ENCODE data around the gene SLC25A43.

SLC25A43 gene

GRCh38 chrX:119382606-119383005 lies 16.5 kb upstream of the SLC25A43 start:
- no peak for TF ChIP-seq CTCF (IDR thresholded peaks at IDR 0.05)

- TF ChIP-seq CTCF (IDR thresholded peaks at IDR 0.05): no peak
These were observed 9.9 kb upstream of the SLC25A43 start for GRCh38 chrX:119389214-119389613.

GRCh38 chrX:119389871-119390501 lies 9.2 kb upstream of the SLC25A43 start:
- no peak for TF ChIP-seq CTCF (IDR thresholded peaks at IDR 0.05)

- peak; percentile 29; the same call in 1 of the 2 replicates for TF ChIP-seq CTCF (IDR thresholded peaks at IDR 0.05)
These were observed 7.9 kb upstream of the SLC25A43 start for GRCh38 chrX:119391279-119391678.

- TF ChIP-seq CTCF (IDR thresholded peaks at IDR 0.05): no peak
These were observed 6.0 kb upstream of the SLC25A43 start for GRCh38 chrX:119393144-119393543.

GRCh38 chrX:119398587-119398973 lies 556 bp upstream of the SLC25A43 start:
- no peak for TF ChIP-seq CTCF (IDR thresholded peaks at IDR 0.05)

GRCh38 chrX:119399772-119400101 lies 601 bp downstream of the SLC25A43 start:
- no peak for TF ChIP-seq CTCF (IDR thresholded peaks at IDR 0.05)

- no peak for TF ChIP-seq CTCF (IDR thresholded peaks at IDR 0.05)
These were observed 2.4 kb downstream of the SLC25A43 start for GRCh38 chrX:119401569-119401968.

All from LNCAP (cell line).